NCI-H345 treated with DMSO at 0.1 percent for 48 hours (cell line): Measurements from ENCODE around the gene CBLB.

Experiments used
- DNase-seq: peaks from one replicate; lab custom pipeline; 2025; ENCODE audit not compliant: unreplicated experiment; lab: John Stamatoyannopoulos, UW

CBLB gene

DNA sequence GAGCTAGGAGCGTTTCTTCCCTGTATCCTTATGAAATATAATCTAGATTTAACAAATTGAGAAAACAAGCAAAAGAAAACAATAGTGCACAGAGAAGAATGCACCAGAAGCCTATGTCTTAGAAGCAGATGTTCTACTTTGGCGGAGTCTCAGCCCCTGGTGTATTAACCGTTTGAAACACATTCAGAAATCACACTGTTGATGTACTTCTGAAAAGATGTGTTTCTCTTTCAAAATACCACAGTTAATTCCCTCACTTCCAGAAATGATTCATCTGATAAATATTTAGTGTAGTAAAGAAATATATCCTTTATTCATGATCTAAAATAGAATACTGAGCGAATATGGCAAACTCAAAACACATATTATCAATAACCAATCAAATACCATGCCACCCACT, 77.7 kb downstream of the CBLB start:
- no peak for DNase-seq

DNA sequence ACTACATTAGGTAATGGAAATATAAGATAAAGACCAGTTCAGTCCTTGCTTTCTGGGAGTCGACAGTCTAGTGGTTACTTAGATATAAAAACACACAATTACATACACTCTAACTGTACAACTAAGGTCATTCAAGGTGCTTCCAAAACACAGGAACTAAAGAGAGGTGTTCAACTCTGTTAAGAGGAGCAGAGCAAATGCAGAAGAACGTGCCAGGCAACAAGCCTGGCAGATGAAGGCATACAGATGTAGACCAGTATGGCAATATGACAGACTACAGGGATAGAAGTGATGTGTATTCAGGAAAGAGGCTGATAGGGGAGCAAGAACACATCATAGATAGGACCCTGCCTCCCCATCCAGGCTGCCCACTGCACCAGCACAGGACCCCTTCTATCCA, 78.3 kb downstream of the CBLB start:
- DNase-seq = no peak

DNA sequence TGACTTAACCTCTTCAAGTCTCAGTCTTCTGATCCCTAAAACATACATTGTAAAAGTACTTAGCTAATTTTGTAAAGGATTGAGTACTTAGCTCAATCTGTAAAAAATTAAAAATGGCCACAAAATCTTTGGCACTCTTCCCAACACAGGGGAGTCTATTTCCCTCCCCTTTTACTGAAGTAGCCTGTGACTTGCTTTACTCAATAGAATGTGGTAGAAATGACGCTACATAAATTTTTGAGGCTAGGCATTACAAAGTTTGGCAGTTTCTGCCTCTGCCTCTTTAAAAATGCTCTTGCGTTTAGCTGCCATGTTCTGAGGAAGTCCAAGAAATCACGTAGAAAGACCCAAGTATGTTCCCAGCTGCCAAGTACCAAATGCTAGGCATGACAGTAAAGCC, 80.2 kb downstream of the CBLB start:
- DNase-seq = no peak

DNA sequence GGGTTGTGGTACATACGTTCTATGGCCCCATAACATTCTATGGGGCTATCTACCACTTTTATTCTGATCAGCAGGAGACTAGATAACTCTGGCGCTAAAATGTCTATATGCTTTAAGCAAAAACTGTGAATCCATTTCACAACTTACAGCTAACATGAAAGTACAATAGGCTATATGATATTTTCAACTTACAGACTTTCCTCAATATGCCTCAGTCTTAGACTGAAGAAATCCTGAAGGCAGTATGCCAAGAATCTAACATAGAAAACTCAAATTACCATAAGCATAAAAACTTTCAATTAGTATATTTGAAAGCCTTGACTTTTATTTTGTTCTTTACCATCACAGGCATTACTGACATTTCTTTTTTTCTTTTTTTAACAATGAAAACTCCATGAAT, 81.4 kb downstream of the CBLB start:
- DNase-seq = no peak

DNA sequence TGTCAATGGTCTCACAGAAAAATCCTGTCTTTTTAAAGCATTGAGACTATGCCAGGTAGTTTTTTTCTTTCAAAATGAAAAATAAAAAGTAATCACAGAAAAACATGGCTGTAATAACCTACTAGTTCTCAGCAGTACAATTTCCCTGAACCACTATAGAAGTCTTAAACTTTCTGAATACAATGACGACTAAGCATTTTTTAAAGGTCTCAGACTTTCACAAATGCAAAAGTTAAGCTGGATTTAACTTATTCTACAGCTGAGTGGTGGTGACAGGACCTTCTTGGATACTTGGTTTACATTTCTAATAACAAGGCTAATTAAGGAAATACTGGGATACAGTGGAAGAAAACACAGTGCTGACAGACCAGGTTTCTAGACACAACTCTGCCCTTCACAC, 81.8 kb downstream of the CBLB start:
- DNase-seq = no peak

DNA sequence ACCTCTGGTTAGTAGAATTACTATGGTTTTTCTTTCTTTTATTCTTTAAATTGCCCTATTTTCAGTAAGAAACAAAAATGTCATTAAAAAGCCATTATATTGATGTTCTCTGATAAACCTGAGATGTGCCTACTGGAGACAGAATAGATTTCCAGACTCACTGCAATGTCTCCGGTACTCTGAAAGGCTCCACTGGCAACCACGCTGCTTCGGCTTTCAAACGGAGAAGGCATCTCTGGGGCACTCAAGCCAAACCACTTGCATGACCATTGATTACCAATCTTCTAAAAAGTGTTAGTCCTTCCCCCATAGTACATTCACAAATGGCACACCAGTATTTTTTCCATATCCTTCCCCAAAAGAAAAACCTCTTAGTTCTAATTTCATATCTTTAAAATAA, 82.6 kb downstream of the CBLB start:
- DNase-seq = no peak

DNA sequence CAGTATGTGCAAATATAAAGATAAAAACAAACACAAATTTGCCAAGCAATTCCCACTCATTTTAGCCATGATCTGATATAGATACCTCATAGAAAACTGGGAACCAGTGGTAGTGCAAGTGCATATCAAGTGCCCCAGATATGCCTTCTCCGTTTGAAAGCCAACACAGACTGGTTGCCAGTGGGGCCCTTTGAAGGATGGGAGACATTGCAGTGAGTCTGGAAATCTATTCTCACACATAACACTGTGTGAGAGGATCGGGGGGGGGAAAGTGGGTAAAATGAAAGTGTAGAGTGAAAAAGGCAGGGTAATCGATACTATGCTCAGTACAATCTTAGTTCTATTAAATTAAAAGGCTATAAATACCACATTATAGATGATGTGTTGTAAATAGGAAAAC, 83.0 kb downstream of the CBLB start:
- DNase-seq = no peak

DNA sequence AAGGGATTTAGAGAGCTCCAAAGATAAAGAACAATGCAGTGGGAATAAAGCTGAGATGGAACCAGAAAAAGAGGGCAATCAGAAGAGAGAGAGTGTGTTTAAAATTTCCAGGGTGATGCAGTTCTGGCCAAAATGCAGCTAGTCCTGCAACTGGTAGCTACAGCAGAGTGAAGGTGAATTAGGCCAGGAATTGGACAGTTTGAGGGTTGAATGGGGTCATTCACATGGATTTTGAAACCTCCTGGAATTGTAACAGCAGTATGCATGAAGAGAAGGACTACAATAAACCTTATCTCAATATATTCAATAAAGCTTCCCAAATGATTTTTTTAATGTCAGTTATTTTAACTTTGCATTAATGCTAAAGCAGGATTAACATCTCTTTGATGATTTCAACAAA, 85.2 kb downstream of the CBLB start:
- no peak for DNase-seq

DNA sequence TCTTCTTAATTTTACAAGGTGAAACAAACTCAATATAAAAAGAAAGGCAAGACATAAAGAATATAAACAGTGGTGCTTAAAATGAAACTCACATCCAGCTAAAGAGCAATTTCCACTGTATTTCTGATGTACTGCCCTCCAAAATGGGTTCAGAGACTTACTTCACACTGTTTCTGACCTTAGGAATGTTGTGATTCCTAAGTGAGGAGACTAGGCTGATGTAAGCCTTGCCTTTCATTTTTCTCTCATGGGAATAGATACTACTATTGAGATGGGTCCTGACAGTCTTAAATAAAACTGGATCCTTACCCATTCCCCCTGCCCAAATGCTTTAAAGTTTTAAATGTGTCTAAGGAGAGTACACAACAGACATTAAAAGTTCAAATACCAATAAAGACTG, 86.9 kb downstream of the CBLB start:
- DNase-seq = no peak

DNA sequence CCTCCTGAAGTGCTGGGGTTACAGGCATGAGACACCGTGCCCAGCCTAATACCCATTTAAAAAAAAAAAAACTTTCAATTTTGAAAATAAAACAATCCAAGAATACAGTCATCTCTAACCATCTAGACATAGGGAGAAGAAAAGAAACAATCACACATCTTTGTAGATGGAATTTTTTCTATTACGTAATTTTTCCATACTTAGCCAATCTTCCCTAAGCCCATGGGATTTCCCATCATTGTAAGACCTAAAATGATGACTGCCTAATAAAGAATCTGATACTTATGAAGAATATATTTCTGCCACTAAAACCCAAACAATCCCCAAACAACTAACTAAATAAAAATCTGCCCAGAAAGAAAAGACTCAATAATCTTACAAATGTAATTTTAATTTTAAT, 88.7 kb downstream of the CBLB start:
- DNase-seq = no peak

DNA sequence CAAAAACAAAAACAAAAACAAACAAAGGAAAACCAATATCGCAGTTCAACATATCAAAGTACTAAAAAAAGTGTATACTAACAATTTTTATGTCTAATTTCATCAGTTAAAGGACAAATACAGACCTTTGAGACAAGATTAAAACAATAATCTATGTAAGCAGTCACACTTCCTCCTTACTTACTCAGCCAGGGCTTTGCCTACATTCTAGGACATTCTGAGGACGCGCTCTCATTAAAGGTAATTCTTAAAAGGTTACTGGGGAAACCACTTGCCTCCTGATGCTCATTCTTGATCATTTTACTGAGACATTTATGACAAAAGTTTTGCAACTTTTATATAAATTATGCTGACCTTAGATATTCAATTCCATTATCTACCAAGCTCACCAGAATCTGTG, 93.4 kb downstream of the CBLB start:
- no peak for DNase-seq

DNA sequence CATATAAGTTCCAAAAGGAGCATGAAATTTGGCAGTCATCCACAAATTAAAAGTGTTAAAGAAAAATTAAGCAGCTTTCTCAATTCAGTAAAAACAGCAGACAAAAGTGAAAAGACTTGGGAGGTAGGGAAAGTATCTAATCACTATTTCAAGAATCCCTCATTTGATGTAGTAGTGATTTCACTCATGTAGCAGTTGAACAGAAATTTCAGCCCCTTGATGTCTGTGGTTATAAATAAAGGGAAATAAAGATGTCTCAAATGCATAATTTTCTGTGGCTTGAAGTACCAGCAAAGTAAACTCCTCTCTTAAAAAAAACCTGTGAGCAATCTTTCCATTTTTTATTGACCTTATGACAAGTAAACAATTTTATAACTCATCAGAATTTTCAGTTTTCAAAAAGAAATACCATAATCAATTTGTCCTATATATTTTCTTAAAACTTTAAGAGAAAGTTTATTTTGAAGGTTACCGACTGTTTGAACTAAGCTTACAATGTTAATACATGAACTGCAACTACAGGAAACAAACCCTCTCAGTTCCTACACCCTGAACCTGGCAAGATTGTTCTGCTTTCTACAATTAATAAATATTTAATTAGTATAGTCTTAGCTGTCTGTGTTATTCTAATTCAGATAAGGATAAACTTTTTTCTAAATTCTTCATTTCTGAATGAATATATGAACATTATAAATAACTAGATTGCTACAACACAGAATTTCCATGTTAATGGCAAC, 94.2 kb downstream of the CBLB start:
- DNase-seq = no peak

DNA sequence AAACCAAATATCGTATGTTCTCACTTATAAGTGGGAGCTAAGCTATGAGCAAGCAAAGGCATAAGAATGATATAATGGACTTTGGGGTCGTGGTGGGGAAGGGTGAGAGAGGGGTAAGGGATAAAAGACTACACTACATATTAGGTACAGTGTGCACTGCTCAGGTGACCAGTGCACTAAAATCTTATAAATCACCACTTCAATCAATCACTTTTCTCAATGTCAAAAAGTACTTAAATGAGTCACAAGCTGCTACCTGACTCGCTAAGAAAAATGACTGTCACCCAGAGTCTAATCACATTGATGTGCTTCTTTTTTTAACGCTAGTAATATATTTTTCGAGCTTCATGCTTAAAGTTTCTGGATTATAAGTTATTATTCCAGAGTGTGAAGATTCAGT, 95.5 kb downstream of the CBLB start:
- DNase-seq = no peak

DNA sequence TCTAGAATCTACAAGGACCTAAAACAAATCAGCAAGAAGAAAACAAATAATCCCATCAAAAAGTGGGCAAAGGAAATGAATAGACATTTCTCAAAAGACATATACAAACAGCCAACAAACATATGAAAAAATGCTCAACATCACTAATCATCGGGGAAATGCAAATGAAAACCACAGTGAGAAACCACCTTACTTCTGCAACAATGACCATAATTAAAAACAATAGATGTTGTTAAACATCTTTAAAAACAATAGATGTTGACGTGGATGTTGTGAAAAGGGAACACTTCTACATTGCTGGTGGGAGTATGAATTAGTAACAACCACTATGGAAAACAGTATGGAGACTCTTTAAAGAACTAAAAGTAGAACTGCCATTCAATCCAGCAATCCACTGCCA, 96.2 kb downstream of the CBLB start:
- no peak for DNase-seq

DNA sequence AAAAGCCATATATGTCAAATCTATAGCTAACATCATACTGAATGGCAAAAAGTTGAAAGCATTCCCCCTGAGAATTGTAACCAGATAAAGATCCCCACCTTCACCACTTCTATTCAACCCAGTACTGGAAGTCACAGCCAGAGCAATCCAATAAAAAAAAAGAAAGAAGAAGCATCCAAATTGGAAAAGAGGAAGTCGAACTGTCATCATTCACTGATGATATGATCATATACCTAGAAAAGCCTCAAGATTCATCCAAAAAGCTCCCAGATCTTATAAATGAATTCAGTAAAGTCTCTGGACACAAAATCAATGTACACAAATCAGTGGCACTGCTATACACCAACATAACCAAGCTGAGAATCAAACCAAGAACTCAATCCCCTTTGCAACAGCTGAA, 97.4 kb downstream of the CBLB start:
- DNase-seq = no peak

DNA sequence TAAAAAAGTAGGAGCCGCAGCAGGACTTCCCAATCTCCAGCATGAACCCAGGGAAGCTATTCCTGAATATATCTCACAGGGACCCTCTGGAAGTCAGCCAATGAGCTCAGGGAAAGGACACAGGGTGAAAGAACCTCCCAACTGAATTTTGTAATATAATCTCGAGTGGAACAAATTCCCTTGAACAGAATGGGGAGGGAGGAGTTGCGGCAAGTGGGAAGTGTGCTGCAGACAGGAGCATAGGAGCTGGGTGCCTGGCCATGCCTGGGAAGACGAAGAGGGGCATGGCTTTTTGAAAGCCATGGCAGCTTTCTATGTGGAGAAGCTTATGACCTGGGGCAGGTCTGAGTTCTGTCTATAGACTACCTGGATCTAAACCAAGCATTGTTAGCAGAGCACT, 98.4 kb downstream of the CBLB start:
- DNase-seq = no peak

DNA sequence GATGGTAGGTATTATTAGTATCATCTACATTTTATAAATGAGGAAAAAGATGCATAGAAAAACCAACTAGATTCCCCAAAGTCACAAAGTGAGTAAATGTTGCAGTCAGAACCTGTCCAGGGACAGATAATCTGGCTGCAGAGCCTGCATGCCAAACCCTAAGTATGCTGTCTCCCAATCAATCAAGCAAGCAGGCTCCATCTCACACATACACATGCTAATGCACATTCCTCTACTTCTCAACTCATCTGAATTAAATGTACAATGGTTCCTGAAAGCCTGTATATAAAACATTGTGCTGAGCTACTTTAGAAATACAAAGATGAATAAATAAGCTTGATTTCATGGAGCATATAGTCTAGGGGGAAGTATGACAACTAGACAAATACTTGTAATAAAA, 101.0 kb downstream of the CBLB start:
- DNase-seq = no peak

DNA sequence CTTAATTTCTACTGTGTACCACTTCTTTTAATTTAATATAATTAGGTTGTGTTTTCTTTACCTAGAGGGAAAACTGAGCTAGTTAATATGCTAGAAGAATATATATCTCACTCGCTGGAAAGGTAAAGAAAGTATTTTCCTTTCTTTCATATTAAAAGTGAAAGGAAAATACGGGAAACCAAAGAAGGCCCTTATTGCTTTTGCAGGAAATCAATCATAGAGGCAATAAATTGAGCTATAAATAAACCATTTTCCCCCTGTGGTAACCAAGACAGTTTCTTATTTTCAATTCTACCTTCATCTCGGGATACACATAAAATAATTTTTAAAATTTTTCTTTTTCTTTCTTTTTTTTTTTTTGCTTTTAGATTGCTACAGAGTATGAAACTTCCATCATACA, 101.6 kb downstream of the CBLB start:
- DNase-seq = no peak

DNA sequence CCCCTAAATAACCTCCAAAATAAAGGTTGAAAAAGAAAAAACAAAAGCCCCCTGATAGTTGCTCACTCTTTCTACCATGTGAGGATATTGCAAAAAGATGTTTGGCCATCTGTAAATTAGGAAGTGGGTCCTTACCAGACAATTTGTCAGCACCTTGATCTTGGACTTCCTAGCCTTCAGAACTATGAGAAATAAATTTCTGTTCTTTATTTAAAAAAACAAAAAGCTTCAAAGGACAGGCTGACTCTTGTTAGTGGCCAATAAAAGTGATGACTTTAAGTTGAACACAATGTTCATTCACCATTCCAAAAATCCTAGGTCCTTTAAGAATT, 103.5 kb downstream of the CBLB start:
- no peak for DNase-seq

DNA sequence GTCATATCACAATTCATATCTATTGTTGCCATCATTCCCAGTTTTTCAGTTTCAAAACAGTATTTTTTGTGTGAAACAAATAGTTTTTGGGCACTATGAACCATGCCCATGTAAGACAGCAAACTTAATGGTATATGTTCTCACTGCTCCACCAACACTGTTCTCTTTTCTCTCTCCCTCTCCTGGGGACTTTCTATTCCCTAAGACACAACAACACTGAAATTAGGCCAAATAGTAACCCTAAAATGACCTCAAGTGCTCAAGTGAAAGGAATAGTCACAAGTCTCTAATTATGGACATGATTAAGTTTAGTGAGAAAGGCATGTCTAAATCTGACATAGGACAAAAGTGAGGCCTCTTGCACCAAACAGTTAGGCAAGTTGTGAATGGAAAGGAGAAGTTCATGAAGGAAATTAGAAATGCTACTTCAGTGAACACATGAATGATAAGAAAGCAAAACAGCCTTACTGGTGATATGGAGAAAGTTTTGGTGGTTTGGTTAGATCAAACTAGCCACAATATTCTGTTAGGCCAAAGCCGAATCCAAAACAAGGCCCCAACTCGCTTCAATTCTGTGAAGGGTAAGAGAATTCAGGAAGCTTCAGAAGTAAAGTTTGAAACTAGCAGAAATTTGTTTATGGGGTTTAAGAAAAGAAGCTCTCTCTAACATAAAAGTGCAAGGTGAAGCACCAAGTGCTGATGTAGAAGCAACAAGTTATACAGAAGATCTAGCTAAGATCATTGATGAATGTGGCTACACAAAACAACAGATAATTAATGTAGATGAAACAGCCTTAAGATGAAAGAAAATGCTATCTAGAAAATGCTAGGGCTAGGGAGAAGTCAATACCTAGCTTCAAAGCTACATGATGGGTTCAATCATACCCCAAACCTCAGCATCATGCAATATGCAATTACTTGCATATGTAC, 104.2 kb downstream of the CBLB start:
- no peak for DNase-seq

DNA sequence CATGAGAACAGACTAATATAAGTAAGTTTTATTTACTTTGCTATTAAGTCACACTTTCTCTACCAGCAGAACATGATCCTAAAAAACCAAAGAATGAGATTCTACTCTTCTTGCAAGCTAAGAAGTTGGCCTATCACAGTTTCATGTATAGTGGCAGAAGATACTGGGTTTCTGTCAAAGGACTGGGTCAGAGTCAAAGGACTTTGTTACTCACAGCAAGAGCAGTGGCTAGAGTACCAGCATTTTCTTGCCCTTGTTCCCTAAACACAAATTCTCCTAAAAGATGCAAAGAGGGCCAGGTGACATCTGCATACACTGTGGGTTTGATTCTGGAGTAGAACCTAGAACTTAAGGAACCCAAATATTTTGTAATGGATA, 105.2 kb downstream of the CBLB start:
- no peak for DNase-seq

DNA sequence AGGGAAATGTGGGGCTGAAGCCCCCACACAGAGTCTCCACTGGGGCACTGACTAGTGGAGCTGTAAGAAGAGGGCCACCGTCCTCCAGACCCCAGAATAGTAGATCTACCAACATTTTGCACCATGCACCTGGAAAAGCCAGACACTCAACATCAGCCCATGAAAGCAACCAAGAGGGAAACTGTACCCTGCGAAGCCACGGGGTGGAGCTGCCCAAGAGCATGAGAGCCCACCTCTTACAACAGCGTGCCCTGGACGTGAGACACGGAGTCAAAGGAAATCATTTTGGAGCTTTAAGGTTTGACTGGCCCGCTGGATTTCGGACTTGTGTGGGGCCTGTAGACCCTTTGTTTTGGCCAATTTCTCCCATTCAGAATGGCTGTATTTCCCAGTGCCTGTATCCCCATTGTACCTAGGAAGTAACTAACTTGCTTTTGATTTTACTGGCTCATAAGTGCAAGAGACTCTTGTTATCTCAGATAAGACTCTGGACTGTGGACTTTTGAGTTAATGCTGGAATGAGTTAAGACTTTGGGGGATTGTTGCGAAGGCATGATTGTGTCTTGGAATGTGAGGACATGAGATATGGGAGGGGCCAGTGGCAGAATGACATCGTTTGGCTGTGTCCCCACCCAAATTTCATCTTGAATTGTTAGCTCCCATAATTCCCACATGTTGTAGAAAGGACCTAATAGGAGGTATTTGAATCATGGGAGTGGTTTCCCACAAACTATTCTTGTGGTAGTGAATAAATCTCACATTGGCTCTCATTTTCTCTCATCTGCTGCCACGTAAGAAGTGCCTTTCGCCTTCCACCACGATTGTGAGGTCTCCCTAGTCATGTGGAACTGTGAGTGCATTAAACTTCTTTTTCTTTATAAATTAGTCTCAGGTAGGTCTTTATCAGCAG, 105.8 kb downstream of the CBLB start:
- DNase-seq = no peak
